NCI-H2196 treated with DMSO at 0.1 percent for 48 hours (cell line): ENCODE measurements around the gene KRTAP10-8.
"Not testable (repeated sequence)": the region's sequence is repeated elsewhere in the genome, so short reads cannot be mapped to it uniquely, and the experiment has no call there.

Experiments used
- DNase-seq: peaks from one replicate; lab custom pipeline; 2025; ENCODE audit not compliant: unreplicated experiment; lab: John Stamatoyannopoulos, UW

The KRTAP10-8 gene

GRCh38 chr21:44579056-44579832 lies 32.6 kb upstream of the KRTAP10-8 start:
- no peak for DNase-seq

GRCh38 chr21:44579833-44580144 lies 32.1 kb upstream of the KRTAP10-8 start:
- no peak for DNase-seq

DNA sequence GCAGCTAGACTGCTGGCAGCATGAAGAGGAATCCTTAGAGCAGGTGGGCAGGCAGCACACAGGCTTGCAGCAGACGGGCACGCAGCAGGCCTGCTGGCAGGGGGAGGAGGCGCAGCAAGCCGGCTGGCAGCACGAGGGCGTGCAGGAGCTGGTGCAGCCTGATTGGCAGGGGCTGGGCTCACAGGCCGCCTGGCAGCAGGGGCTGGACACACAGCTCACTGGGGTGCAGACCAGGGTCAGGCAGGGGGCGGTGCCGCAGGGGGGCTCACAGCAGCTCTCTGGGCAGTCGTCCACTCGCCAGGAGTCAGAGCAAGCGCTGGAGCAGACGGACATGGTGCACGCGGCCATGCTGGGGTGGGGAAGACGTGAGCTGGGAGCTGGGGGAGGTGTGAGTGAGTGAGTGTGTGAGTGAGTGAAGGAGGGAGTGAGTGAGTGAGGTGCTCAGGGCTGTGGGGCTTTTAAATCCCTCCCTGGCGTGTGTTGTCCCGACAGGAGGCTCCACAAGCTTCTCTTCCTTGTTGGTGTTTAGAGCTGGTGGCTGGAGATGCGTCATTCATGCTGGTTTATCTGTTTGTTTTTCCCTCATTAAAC lies 31.6 kb upstream of the KRTAP10-8 start, which contains the start of gene KRTAP10-5:
Gene KRTAP10-5, minus strand, starts transcription at position 374 of the 591 bp plus-strand sequence. Its CDS starts 26 bp downstream, at position 348.
- not testable (repeated sequence) for DNase-seq

DNA sequence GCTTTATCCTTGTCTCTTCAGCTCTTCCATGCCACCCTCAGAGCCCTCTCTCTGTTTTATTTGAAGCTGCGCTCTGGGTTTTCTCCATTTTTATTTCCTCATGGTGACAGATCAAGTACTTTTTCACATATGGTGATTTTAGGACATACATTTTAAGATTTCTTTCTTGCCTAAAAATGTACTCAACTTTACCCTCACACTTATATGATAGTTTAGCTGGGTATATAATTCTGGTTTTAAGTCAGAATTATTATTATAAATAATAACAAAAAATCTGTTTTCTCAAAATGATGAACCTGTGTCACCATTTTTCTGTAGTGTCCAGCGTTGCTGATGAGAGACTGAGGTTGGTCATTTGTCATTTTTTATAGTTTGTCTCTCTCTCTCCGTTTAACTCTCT lies 30.7 kb upstream of the KRTAP10-8 start:
- DNase-seq: no peak

DNA sequence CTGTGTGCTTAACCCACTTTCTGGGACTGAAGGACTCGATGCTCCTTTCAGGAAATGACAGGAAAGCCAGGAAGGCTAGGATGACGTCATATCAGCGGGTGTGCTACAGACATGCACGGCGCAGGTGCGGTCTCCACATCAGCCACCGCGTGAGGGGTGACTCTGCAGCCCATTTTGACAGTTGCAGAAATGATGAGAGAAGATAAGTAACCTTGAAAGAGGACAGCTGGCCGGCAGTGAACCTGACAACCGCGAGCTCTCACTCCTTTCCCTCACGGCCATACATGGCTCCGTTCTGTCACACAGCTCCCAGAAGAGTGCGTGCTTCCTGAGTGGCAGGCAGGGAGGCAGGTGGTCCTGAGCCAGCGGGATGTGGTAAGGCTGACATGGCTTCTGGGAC lies 29.8 kb upstream of the KRTAP10-8 start:
- DNase-seq: no peak

- DNase-seq: no peak
These were observed 28.6 kb upstream of the KRTAP10-8 start for GRCh38 chr21:44583089-44583799.

GRCh38 chr21:44583800-44584147 lies 28.1 kb upstream of the KRTAP10-8 start:
- no peak for DNase-seq

- DNase-seq: no peak
These were observed 26.0 kb upstream of the KRTAP10-8 start for GRCh38 chr21:44585892-44586291.

DNA sequence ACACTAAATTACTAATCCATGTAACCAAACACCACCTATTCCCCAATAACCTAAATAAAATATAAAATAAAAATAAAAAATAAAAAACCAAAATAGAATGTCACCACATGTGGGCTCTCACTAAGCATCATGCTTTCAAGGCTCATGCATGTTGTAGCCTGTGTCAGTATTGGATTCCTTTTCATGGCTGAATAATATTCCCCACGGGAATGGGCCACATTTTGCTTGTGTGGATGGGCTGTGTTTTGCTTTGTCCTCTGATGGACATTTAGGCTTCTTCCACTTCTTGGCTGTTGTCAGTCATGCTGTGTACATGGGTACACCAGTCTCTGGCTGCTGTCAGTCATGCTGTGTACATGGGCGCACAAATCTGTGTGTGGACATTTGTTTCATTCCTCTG lies 22.8 kb upstream of the KRTAP10-8 start:
- no peak for DNase-seq

GRCh38 chr21:44589586-44590305 lies 22.1 kb upstream of the KRTAP10-8 start:
- DNase-seq: no peak

DNA sequence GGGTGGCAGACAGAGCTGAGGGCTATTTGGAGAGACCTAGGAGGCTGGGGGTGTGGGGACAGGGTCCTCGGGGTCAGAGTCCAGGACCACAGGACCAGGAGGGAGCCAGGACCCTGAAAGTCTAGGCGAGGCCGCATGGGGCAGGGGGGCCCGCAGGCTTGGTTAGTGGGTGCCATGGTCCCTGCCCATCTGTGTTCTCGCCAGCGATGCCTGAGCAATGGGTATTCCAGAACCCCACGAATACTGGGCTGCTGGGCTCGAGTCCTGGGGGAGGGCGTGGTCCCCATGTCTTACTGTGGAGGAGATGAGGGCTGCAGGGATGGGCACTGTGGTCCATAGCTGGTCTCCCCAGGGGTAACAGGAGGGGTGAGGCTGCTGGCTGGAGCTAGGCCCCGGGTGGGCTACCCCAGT lies 21.6 kb upstream of the KRTAP10-8 start:
- DNase-seq: no peak

DNA sequence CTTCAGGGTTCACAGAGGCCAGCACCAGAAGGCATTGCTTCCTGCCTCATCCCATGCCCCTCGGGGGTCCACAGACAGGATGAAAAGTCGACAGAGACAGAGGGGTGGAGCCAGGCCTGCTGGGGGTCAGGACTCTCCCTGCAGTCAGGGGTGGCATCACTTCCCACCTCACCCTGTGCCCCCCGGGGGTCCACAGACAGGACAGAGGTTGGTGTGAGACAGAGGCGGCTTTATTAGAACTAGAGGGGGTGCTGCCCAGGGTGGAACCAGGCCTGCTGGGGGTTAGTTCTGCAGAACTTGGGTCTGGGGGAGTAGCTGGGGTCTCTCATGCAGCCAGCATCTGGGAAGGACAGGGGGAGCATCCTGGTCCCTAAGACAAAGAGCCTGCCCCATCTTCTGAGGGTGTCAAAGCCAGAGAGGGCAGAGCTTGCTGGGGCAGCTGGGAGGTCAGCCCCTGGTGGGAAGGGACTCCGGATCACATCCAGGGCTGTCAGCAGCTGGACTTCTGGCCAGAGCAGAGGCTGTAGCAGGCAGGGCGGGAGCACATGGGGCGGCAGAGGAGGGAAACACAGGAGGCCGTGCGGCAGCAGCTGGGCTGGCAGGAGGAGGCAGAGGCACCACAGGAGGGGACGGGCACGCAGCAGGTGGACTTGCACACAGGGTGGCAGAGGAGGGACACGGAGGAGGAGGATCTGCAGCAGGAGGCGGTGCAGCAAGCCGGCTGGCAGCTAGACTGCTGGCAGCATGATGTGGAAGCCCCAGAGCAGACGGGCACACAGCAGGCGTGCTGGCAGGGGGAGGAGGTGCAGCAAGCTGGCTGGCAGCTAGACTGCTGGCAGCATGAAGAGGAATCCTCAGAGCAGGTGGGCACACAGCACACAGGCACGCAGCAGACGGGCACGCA lies 20.7 kb upstream of the KRTAP10-8 start:
- not testable (repeated sequence) for DNase-seq

GRCh38 chr21:44591801-44592130 lies 20.1 kb upstream of the KRTAP10-8 start:
- DNase-seq: not testable (repeated sequence)

- DNase-seq: no peak
These were observed 19.2 kb upstream of the KRTAP10-8 start, which contains the start of gene KRTAP10-6 for GRCh38 chr21:44592446-44593311. Gene KRTAP10-6 (minus strand): TSS chr21:44592505. CDS start chr21:44592484, 21 bp downstream.

- DNase-seq: no peak
These were observed 18.1 kb upstream of the KRTAP10-8 start for GRCh38 chr21:44593598-44594405.

- DNase-seq: no peak
These were observed 17.4 kb upstream of the KRTAP10-8 start for GRCh38 chr21:44594406-44594916.

DNA sequence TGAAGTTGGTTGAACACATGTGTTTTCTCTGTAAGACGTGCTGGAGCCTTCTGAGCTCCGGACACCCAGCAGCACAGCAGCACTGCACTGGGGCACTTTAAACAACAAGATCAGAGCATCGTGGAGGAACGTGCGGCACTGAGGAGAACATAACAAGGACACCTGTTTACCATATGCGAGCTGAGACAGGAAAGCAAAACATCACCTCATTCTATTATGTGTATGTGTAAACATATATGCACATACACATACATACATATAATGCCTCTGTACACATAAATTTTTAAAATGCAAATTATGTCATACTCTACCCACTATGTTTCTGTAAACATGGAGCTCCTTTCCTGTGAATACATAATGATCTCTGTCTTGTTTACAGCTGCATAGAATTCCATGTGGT lies 16.4 kb upstream of the KRTAP10-8 start:
- DNase-seq: no peak

GRCh38 chr21:44596068-44596725 lies 15.7 kb upstream of the KRTAP10-8 start:
- DNase-seq: no peak
